ENCODE measurements around the gene CD300A. TPM values are rescaled to one million over a fixed set of nuclear protein-coding genes. Genes with fewer than 3 reads are reported as not detected.

Gene CD300A
- total and polyA plus RNA-seq, 2 of the 4 experiments (the other 2 are of a cell fraction), result not detected

DNA sequence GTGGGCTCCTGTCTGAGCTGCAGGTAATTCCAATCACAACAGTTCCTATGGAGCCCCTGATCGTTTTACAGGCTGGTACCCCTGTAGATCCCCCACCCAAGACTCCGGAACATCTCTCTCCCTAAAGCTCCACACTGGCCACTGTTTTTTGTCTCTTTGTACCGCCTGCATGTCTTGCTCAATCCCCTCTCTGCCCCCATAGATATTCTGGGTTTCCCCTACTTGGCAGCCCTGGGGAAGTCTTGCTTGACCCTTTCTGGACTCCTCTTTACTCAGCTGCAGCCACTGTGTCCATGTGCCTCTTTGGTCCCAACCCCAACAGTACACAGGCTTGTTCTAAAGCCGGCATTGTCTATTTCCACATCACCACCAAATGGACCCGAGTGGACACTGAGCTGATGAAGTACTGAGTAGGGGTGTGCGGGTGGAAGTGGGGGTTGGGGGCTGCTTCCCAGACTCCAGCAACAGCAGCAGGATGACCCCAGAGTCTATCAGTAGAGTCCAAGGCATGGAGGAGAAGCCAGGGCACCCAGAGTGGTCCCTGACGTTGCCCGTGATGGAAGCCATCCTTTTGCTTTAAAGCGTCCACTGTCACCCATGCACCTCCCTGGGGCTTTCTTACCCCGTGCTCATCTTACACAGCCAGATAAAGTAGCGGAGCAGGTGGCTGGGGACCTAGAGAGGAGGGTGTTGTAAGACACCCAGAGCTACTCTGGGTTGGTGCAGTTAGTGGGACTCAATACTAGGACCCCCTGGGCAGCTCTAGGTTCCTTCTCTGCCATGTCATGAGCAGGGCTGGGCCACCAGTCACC lies 58.4 kb downstream of the CD300A start:
- Histone ChIP-seq H3K27me3 (ENCODE audit: control insufficient read depth, insufficient read depth, low read length) (no peaks in the 10 kb centered on the region), H3K14ac (replicated peaks; ENCODE audit: low read depth, low read length) (no peak overlapping the region), H3K4ac (ENCODE audit: low read depth, low read length) (no peak overlapping the region), H4K91ac (ENCODE audit: insufficient read depth, low read depth, low read length) (no peak overlapping the region), H3K9ac (ENCODE audit: low read depth, low read length) (no peak overlapping the region), H3K9me3 (ENCODE audit: control insufficient read depth, insufficient read depth, low read length) (peaks cover 50% of the 10 kb centered on the region), H3K18ac (ENCODE audit: low read depth, low read length) (no peak overlapping the region), H3K9me1 (ENCODE audit: insufficient read depth, low read length) (no peaks in the 10 kb centered on the region), H2AK5ac (ENCODE audit: low read depth, low read length) (no peak overlapping the region), H3K27ac (ENCODE audit: insufficient read depth, low read length) (no peak overlapping the region), H3K36me3 (ENCODE audit: control insufficient read depth, insufficient read depth, low read length) (no peaks in the 10 kb centered on the region), H2BK20ac (ENCODE audit: low read depth, low read length) (no peak overlapping the region), H2BK15ac (ENCODE audit: low read depth, low read length) (no peak overlapping the region), H3K4me3 (ENCODE audit: insufficient read depth, low read depth, low read length) (no peak overlapping the region), H4K5ac (ENCODE audit: low read depth, low read length) (no peak overlapping the region), H4K8ac (ENCODE audit: low read depth in 2 of 2, low read length in 2 of 2) (no peak overlapping the region), H3K4me1 (ENCODE audit: control insufficient read depth, insufficient read depth, low read length) (no peaks in the 10 kb centered on the region), H2BK5ac (ENCODE audit: low read depth, low read length, poor library complexity, severe bottlenecking) (no peak overlapping the region), H2BK120ac (ENCODE audit: low read depth, low read length) (no peak overlapping the region), H2AFZ (replicated peaks; ENCODE audit: low read length, poor library complexity) (no peak overlapping the region), H3K79me1 (ENCODE audit: low read depth in 1 of 2, low read length in 2 of 2) (no peaks in the 10 kb centered on the region), H3K23ac (ENCODE audit: low read depth, low read length) (no peak overlapping the region), H3K56ac (ENCODE audit: extremely low read depth, insufficient read depth, low read length) (no peak overlapping the region), H3K4me2 (ENCODE audit: low read depth, low read length) (no peak overlapping the region), H2AK9ac (replicated peaks; ENCODE audit: low read depth, low read length, poor library complexity) (no peak overlapping the region), H4K20me1 (ENCODE audit: insufficient read depth, low read length) (no peaks in the 10 kb centered on the region)
- WGBS, 2 experiments (ENCODE audit: extremely low coverage in 2 of 2, insufficient read length in 1 of 2), result 40% methylated on average over 1 of the region's 11 CpGs; no CpG with 5 or more reads in 1 of the 2 experiments
- in situ Hi-C loops (cut with MboI; ENCODE audit: low sequenced_read_pairs), result no loop called here
- ChIA-PET POLR2A (ENCODE audit: unreplicated experiment) (no interaction called here), CTCF (no interaction called here)
- no peak for TF ChIP-seq RAD21 (IDR thresholded peaks at IDR 0.05; ENCODE audit: low read length)
- TF ChIP-seq CHD1 (IDR thresholded peaks at IDR 0.05; ENCODE audit: low read depth, low read length), result no peak
- TF ChIP-seq SMC3 (IDR thresholded peaks at IDR 0.05; ENCODE audit: low read depth, low read length), result no peak
- TF ChIP-seq MXI1 (IDR thresholded peaks at IDR 0.05; ENCODE audit: borderline replicate concordance, low read depth, low read length), result no peak
- no peak for DNase-seq
- dilution Hi-C loops (cut with HindIII; ENCODE audit: low sequenced_read_pairs, unreplicated experiment), result no loop called here
- no peak for ATAC-seq (ENCODE audit: low read depth)
- no TSS peak for BruUV-seq (replicated peaks)
- intact Hi-C loops (cut with micrococcal nuclease), result no loop called here

Data from IMR-90 (cell line).